ENCODE data around the gene SLC36A2. TPM values are rescaled to one million over a fixed set of nuclear protein-coding genes. Genes with fewer than 3 reads are reported as not detected.

Gene SLC36A2
- polyA plus RNA-seq, 4 donors: not detected

- peaks cover 0 to 3% of the 10 kb centered on the region in 2 donors for H3K9me3 ChIP-seq (ENCODE audit: control insufficient read depth in 2 of 2, insufficient read depth in 1 of 2, low read depth in 1 of 2, low read length in 1 of 2)
- no peak for DNase-seq
- no peak overlapping the region for H3K4me3 ChIP-seq (ENCODE audit: low read depth in 1 of 3, low read length in 3 of 3)
- no peaks in the 10 kb centered on the region for H3K36me3 ChIP-seq (ENCODE audit: control insufficient read depth in 3 of 3, insufficient read depth in 2 of 3, low read depth in 1 of 3, low read length in 3 of 3)
- 33 to 40% (median 39%) methylated on average over 11 of the region's 11 CpGs for WGBS, 3 donors
- no peak for FAIRE-seq
- no peaks in the 10 kb centered on the region for H3K4me1 ChIP-seq (ENCODE audit: control insufficient read depth in 3 of 3, insufficient read depth in 2 of 3, low read depth in 1 of 3, low read length in 2 of 3)
- H3K27ac ChIP-seq (ENCODE audit: low read depth in 1 of 3, low read length in 2 of 3): no peak overlapping the region
- H3K27me3 ChIP-seq (ENCODE audit: control insufficient read depth in 3 of 3, insufficient read depth in 3 of 3, low read length in 3 of 3): peaks cover 0 to 32% (median 9%) of the 10 kb centered on the region in 3 donors
Measured at GRCh38 chr5:151345187-151345807, 2.1 kb downstream of the SLC36A2 start.

- DNase-seq: no peak
- no peak for FAIRE-seq
- Histone ChIP-seq H3K36me3 (ENCODE audit: control insufficient read depth in 3 of 3, insufficient read depth in 2 of 3, low read depth in 1 of 3, low read length in 3 of 3) (no peaks in the 10 kb centered on the region), H3K4me3 (ENCODE audit: low read depth in 1 of 3, low read length in 3 of 3) (no peak overlapping the region), H3K27ac (ENCODE audit: low read depth in 1 of 3, low read length in 2 of 3) (no peak overlapping the region), H3K4me1 (ENCODE audit: control insufficient read depth in 3 of 3, insufficient read depth in 2 of 3, low read depth in 1 of 3, low read length in 2 of 3) (no peaks in the 10 kb centered on the region), H3K27me3 (ENCODE audit: control insufficient read depth in 3 of 3, insufficient read depth in 3 of 3, low read length in 3 of 3) (peaks cover 0 to 31% (median 6%) of the 10 kb centered on the region in 3 donors), H3K9me3 (ENCODE audit: control insufficient read depth in 2 of 2, insufficient read depth in 1 of 2, low read depth in 1 of 2, low read length in 1 of 2) (peaks cover 0 to 3% of the 10 kb centered on the region in 2 donors)
- 80 to 92% (median 87%) methylated on average over 7 of the region's 7 CpGs for WGBS, 3 donors
Measured at GRCh38 chr5:151344088-151344487, 3.3 kb downstream of the SLC36A2 start.

- H3K4me1 ChIP-seq (ENCODE audit: control insufficient read depth in 3 of 3, insufficient read depth in 2 of 3, low read depth in 1 of 3, low read length in 2 of 3): no peaks in the 10 kb centered on the region
- DNase-seq (no peak), FAIRE-seq (no peak)
- H3K4me3 ChIP-seq (ENCODE audit: low read depth in 1 of 3, low read length in 3 of 3): no peak overlapping the region
- 70 to 83% (median 75%) methylated on average over 3 of the region's 3 CpGs for WGBS, 3 donors
- H3K27ac ChIP-seq (ENCODE audit: low read depth in 1 of 3, low read length in 2 of 3): no peak overlapping the region
- H3K36me3 ChIP-seq (ENCODE audit: control insufficient read depth in 3 of 3, insufficient read depth in 2 of 3, low read depth in 1 of 3, low read length in 3 of 3): no peaks in the 10 kb centered on the region
- peaks cover 0 to 3% of the 10 kb centered on the region in 2 donors for H3K9me3 ChIP-seq (ENCODE audit: control insufficient read depth in 2 of 2, insufficient read depth in 1 of 2, low read depth in 1 of 2, low read length in 1 of 2)
- peaks cover 0 to 8% (median 8%) of the 10 kb centered on the region in 3 donors for H3K27me3 ChIP-seq (ENCODE audit: control insufficient read depth in 3 of 3, insufficient read depth in 3 of 3, low read length in 3 of 3)
Measured at GRCh38 chr5:151340004-151340403, 7.4 kb downstream of the SLC36A2 start.

- no peaks in the 10 kb centered on the region for H3K36me3 ChIP-seq (ENCODE audit: control insufficient read depth in 3 of 3, insufficient read depth in 2 of 3, low read depth in 1 of 3, low read length in 3 of 3)
- H3K4me1 ChIP-seq (ENCODE audit: control insufficient read depth in 3 of 3, insufficient read depth in 2 of 3, low read depth in 1 of 3, low read length in 2 of 3): no peaks in the 10 kb centered on the region
Measured at GRCh38 chr5:151338734-151339133, 8.6 kb downstream of the SLC36A2 start.

GRCh38 chr5:151332857-151333256 is 14.5 kb downstream of the SLC36A2 start:
- FAIRE-seq: no peak
- Histone ChIP-seq H3K9me3 (ENCODE audit: control insufficient read depth in 2 of 2, insufficient read depth in 1 of 2, low read depth in 1 of 2, low read length in 1 of 2) (no peaks in the 10 kb centered on the region), H3K4me1 (ENCODE audit: control insufficient read depth in 3 of 3, insufficient read depth in 2 of 3, low read depth in 1 of 3, low read length in 2 of 3) (no peaks in the 10 kb centered on the region), H3K4me3 (ENCODE audit: low read depth in 1 of 3, low read length in 3 of 3) (no peak overlapping the region), H3K27ac (ENCODE audit: low read depth in 1 of 3, low read length in 2 of 3) (no peak overlapping the region), H3K27me3 (ENCODE audit: control insufficient read depth in 3 of 3, insufficient read depth in 3 of 3, low read length in 3 of 3) (peaks cover 0 to 4% (median 0%) of the 10 kb centered on the region in 3 donors), H3K36me3 (ENCODE audit: control insufficient read depth in 3 of 3, insufficient read depth in 2 of 3, low read depth in 1 of 3, low read length in 3 of 3) (no peaks in the 10 kb centered on the region)
- no peak for DNase-seq
- 84 to 89% (median 86%) methylated on average over 2 of the region's 2 CpGs for WGBS, 3 donors

More at GRCh38 chr5:151338734-151339133, 8.6 kb downstream of the SLC36A2 start:
- peaks cover 0 to 4% (median 2%) of the 10 kb centered on the region in 3 donors for H3K27me3 ChIP-seq (ENCODE audit: control insufficient read depth in 3 of 3, insufficient read depth in 3 of 3, low read length in 3 of 3)
- H3K4me3 ChIP-seq (ENCODE audit: low read depth in 1 of 3, low read length in 3 of 3): no peak overlapping the region
- H3K27ac ChIP-seq (ENCODE audit: low read depth in 1 of 3, low read length in 2 of 3): no peak overlapping the region
- FAIRE-seq: no peak
- peaks cover 0 to 3% of the 10 kb centered on the region in 2 donors for H3K9me3 ChIP-seq (ENCODE audit: control insufficient read depth in 2 of 2, insufficient read depth in 1 of 2, low read depth in 1 of 2, low read length in 1 of 2)
- DNase-seq: peak in 1 of 2 donors; percentile 2
- 67 to 77% (median 75%) methylated on average over 4 of the region's 4 CpGs for WGBS, 3 donors

- Histone ChIP-seq H3K4me1 (ENCODE audit: control insufficient read depth in 3 of 3, insufficient read depth in 2 of 3, low read depth in 1 of 3, low read length in 2 of 3) (no peaks in the 10 kb centered on the region), H3K36me3 (ENCODE audit: control insufficient read depth in 3 of 3, insufficient read depth in 2 of 3, low read depth in 1 of 3, low read length in 3 of 3) (no peaks in the 10 kb centered on the region), H3K4me3 (ENCODE audit: low read depth in 1 of 3, low read length in 3 of 3) (no peak overlapping the region), H3K27ac (ENCODE audit: low read depth in 1 of 3, low read length in 2 of 3) (no peak overlapping the region), H3K9me3 (ENCODE audit: control insufficient read depth in 2 of 2, insufficient read depth in 1 of 2, low read depth in 1 of 2, low read length in 1 of 2) (no peaks in the 10 kb centered on the region), H3K27me3 (ENCODE audit: control insufficient read depth in 3 of 3, insufficient read depth in 3 of 3, low read length in 3 of 3) (peaks cover 0 to 3% (median 0%) of the 10 kb centered on the region in 3 donors)
- FAIRE-seq (no peak), DNase-seq (no peak)
- 76 to 82% (median 81%) methylated on average over 4 of the region's 4 CpGs for WGBS, 3 donors
Measured at GRCh38 chr5:151328734-151329133, 18.6 kb downstream of the SLC36A2 start.

- H3K9me3 ChIP-seq (ENCODE audit: control insufficient read depth in 2 of 2, insufficient read depth in 1 of 2, low read depth in 1 of 2, low read length in 1 of 2): no peaks in the 10 kb centered on the region
- 48 to 51% (median 50%) methylated on average over 2 of the region's 2 CpGs for WGBS, 3 donors
- H3K27ac ChIP-seq (ENCODE audit: low read depth in 1 of 3, low read length in 2 of 3): no peak overlapping the region
- H3K36me3 ChIP-seq (ENCODE audit: control insufficient read depth in 3 of 3, insufficient read depth in 2 of 3, low read depth in 1 of 3, low read length in 3 of 3): no peaks in the 10 kb centered on the region
- H3K4me1 ChIP-seq (ENCODE audit: control insufficient read depth in 3 of 3, insufficient read depth in 2 of 3, low read depth in 1 of 3, low read length in 2 of 3): no peaks in the 10 kb centered on the region
- DNase-seq (no peak), FAIRE-seq (no peak)
- H3K27me3 ChIP-seq (ENCODE audit: control insufficient read depth in 3 of 3, insufficient read depth in 3 of 3, low read length in 3 of 3): peaks cover 0 to 3% (median 0%) of the 10 kb centered on the region in 3 donors
- no peak overlapping the region for H3K4me3 ChIP-seq (ENCODE audit: low read depth in 1 of 3, low read length in 3 of 3)
Measured at GRCh38 chr5:151327585-151327984, 19.8 kb downstream of the SLC36A2 start.

GRCh38 chr5:151326266-151326665 is 21.1 kb downstream of the SLC36A2 start:
- peaks cover 0 to 3% (median 0%) of the 10 kb centered on the region in 3 donors for H3K27me3 ChIP-seq (ENCODE audit: control insufficient read depth in 3 of 3, insufficient read depth in 3 of 3, low read length in 3 of 3)
- no peak for DNase-seq
- no peaks in the 10 kb centered on the region for H3K4me1 ChIP-seq (ENCODE audit: control insufficient read depth in 3 of 3, insufficient read depth in 2 of 3, low read depth in 1 of 3, low read length in 2 of 3)
- H3K9me3 ChIP-seq (ENCODE audit: control insufficient read depth in 2 of 2, insufficient read depth in 1 of 2, low read depth in 1 of 2, low read length in 1 of 2): no peaks in the 10 kb centered on the region
- no peak for FAIRE-seq
- H3K4me3 ChIP-seq (ENCODE audit: low read depth in 1 of 3, low read length in 3 of 3): no peak overlapping the region
- no peak overlapping the region for H3K27ac ChIP-seq (ENCODE audit: low read depth in 1 of 3, low read length in 2 of 3)
- H3K36me3 ChIP-seq (ENCODE audit: control insufficient read depth in 3 of 3, insufficient read depth in 2 of 3, low read depth in 1 of 3, low read length in 3 of 3): no peaks in the 10 kb centered on the region
- whole genome bisulfite sequencing, 3 donors: 89 to 94% (median 90%) methylated on average over 3 of the region's 3 CpGs

GRCh38 chr5:151320481-151320880 is 26.9 kb downstream of the SLC36A2 start:
- DNase-seq (no peak), FAIRE-seq (no peak)
- Histone ChIP-seq H3K27me3 (ENCODE audit: control insufficient read depth in 3 of 3, insufficient read depth in 3 of 3, low read length in 3 of 3) (peaks cover 0 to 3% (median 2%) of the 10 kb centered on the region in 3 donors), H3K4me1 (ENCODE audit: control insufficient read depth in 3 of 3, insufficient read depth in 2 of 3, low read depth in 1 of 3, low read length in 2 of 3) (no peaks in the 10 kb centered on the region), H3K27ac (ENCODE audit: low read depth in 1 of 3, low read length in 2 of 3) (no peak overlapping the region), H3K36me3 (ENCODE audit: control insufficient read depth in 3 of 3, insufficient read depth in 2 of 3, low read depth in 1 of 3, low read length in 3 of 3) (no peaks in the 10 kb centered on the region), H3K9me3 (ENCODE audit: control insufficient read depth in 2 of 2, insufficient read depth in 1 of 2, low read depth in 1 of 2, low read length in 1 of 2) (no peaks in the 10 kb centered on the region), H3K4me3 (ENCODE audit: low read depth in 1 of 3, low read length in 3 of 3) (no peak overlapping the region)
- WGBS, 3 donors: 81 to 85% (median 84%) methylated on average over 4 of the region's 4 CpGs

Data from small intestine (tissue), 7 donors.